ENCODE measurements around the gene HDLBP.

HDLBP gene

DNA sequence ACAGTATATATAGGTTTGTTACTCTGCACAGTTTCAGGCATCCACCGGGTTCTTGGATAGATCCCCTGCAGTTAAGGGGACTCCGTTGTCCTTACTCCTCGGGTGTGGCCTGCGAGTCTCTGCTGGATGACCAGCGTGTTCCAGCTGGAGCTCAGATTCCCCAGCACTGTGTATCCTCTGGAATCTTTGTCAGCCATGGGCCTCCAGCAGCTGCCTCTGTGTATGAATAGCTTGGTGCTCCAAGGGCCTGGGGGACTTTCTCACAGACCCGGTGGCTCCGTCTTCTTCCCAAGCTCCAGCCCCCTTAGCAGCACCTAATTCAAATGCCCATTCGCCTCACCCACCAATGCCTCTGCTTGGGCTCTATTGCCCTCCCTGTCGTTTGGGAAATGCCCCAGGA is 120.7 kb downstream of the HDLBP start:
- DNase-seq (ENCODE audit: low read depth in 2 of 2) = no peak

DNA sequence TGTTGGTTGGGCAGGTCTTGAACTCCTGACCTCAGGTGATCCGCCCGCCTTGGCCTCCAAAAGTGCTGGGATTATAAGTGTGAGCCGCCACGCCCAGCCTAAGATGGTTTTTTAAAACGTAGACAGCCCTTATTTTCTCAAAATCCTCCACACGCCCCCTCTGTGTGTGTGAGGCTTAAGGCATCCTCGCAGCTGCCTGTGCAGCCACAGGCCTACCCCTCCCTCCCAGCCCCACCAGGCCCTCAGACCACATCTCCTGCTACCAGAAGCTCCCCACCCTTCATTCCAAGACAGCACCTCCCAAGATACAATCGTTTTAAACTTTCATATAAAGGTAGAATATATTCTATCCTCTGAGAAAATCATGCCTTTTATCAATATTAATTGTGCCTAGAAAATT is 122.2 kb downstream of the HDLBP start:
- DNase-seq (ENCODE audit: low read depth in 2 of 2) = no peak

DNA sequence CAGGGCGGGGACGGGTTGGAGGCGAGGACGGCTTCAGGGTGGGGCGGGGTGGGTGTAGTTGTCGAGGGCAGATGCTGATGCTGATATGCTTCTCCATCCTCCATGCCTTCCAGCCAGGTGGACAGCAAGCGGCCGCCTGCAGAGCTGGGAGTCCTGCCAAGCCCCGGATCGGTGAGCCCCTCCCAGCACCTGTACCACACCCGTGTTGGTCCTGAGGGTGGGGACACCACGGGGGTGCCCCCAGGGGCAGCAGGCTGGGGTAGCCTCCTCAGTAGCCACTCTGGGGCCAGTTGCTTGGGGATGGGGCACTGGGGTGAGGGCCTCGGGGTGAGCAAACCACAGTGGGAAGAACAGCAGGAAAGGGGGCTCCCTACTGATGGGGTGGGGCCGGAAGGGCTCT is 124.4 kb downstream of the HDLBP start:
- no peak for DNase-seq (ENCODE audit: low read depth in 2 of 2)

DNA sequence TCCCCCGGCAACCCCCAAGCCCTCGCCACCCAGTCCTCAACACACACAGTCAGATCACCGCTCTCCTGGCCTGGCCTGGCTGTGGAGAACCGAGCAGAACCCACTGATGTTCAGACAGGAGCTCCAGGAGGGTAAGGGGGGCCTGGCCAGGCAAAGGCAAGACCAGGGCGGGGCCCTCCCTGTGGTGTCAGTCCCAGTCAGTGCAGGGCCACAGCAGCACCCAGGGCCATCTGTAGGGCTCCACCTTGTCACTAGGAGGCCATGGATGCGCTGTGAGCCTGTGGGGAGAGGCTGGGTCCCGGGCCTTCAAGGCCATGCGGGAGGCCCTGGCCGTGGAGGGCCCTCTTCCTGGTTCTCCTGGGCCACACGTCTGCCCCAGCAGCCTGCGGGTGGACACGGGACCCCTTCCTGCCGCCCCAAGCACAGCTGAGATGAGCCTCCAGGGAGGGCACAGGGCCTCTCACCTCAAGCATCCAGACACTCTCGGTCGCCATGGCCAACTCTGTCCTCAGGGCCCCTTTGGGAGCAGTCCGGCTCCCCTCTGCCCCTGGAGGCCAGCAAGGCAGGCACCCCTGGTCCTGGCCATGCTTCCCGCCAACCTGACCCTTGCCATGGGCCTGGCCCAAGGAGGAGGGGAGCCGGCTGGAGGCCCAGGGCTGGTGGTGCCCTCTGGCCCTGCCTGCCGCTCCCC is 125.0 kb downstream of the HDLBP start:
- DNase-seq (ENCODE audit: low read depth in 2 of 2) = no peak

DNA sequence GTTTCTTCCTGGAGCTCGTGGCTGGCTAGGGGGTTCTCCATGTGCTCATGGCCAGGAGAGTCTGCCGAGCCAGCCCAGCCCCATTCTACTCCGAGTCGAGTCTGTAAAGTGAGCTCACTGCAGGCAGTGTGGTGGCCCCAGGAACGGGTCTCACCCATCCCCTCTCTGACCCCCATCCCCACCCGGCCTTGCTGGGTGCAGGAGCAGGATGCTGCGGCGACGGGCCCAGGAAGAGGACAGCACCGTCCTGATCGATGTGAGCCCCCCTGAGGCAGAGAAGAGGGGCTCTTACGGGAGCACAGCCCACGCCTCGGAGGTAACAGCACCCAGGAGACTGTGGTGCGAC is 125.6 kb downstream of the HDLBP start:
- no peak for DNase-seq (ENCODE audit: low read depth in 2 of 2)

DNA sequence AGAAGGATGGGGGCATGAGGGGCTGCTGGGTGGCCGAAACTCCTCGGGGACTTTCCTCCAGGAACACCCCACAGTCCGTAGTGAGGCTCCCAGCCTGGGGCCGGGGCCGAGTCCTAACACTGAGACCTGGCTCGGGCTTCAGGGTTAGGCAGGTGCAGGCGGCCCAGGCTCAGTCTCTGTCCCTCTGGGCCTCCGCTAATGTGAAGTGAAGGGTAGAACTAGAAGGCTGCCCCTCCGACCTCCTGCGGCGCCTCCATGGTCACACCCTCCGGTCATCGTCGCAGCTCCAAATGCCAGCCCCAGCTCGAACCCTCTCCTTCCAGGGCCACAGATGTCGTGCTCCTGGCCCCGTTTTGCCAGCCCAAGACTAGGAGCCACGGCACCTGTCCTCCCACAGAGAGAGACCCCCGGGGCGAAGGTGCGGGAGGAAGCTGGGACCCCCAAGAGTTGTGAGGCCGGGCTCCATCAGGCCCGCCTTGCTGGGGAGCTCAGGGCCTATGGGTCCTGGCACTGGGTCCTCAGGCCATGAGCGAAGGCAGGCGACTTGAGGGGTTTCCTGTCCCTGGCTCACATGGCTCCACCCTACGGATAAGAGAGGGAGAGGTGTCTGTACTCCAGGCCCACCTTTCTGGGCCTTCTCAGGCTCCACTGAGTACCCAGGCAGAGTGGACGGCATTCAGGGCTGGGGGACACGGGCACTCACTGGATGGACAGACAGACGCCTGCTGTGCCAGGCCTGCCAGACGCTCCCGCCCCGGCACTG is 126.2 kb downstream of the HDLBP start:
- no peak for DNase-seq (ENCODE audit: low read depth in 2 of 2)

DNA sequence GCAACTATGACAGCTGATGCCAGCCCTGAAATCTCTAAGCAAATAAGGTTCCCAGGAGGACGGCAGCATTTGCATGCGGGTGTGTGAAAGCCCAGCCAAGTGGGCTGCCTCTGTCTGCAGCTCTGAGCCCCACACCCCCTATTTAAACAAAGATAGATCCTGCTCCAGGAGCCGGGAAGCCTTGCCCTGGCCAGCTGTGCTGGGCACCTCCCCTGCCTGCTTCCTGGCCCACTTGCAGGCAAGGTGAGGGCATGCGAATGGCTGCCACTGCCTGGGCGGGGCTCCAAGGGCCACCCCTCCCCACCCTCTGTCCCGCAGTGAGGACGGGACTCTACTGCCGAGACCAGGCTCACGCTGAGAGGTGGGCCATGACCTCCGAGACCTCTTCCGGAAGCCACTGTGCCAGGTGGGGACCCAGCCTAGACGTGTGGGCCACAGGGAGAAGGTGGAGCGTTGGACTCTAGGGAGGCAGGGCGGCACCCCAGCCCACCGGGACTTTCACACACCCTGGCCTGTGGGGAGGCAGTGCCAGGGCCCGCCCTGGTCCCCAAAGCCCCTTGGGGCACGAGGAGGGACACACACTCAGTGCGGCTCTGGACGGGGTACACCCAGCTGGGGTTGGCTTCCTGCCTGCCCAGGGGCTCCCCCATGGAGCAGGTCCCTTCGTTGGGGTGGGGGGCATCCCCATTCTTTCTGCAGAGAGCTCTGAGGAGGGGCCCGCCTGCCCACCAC is 126.9 kb downstream of the HDLBP start, which contains the start of gene ANO7:
Gene ANO7 (plus strand): TSS at position 317 of the 732 bp plus-strand sequence. CDS start 1,387 bp downstream, outside the sequence.
- DNase-seq (ENCODE audit: low read depth in 2 of 2) = no peak

DNA sequence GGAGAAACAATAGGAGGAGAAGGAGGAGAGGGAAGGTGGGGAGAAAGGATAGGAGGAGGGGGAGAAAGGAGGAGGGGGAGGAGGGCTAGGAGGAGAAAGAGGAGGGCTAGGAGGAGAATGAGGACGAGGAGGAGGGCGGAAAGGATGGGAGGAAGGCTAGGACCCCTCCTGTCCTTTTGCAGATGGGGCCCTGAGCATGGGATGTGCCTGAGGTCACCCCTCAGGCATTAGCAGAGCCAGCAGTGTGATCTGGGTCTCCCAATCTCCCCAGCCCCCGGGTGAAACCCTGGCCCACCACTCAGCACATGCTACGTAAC is 127.6 kb downstream of the HDLBP start:
- no peak for DNase-seq (ENCODE audit: low read depth in 2 of 2)

GRCh38 chr2:241187101-241187917 is 128.2 kb downstream of the HDLBP start:
- DNase-seq (ENCODE audit: low read depth in 2 of 2) = no peak

- DNase-seq (ENCODE audit: low read depth in 2 of 2) = no peak
These were observed 129.5 kb downstream of the HDLBP start for GRCh38 chr2:241185961-241186360.

GRCh38 chr2:241184901-241185300 is 130.6 kb downstream of the HDLBP start:
- no peak for DNase-seq (ENCODE audit: low read depth in 2 of 2)

GRCh38 chr2:241183221-241183620 is 132.3 kb downstream of the HDLBP start:
- DNase-seq (ENCODE audit: low read depth in 2 of 2) = no peak

- DNase-seq (ENCODE audit: low read depth in 2 of 2) = no peak
These were observed 132.8 kb downstream of the HDLBP start for GRCh38 chr2:241182531-241183133.

DNA sequence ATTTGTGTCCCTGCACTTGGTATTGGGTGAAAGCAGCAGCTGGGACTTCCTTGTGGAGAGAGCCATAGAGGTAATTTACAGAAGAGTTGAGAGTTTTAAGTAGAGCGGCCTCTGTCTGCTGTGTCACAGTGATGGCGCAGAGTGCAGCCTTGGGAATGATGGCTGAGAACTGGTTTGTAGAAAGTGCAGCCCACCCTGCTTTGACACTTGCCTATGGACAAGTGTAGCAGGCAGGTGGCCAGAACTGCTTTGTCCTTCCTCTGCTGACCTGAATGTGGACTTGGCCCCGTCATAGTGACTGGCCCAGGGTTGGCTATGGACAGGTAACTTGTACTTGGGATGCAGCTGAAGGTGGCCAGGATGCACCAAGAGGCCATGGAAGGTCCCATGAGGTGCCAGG is 133.3 kb downstream of the HDLBP start:
- no peak for DNase-seq (ENCODE audit: low read depth in 2 of 2)

DNA sequence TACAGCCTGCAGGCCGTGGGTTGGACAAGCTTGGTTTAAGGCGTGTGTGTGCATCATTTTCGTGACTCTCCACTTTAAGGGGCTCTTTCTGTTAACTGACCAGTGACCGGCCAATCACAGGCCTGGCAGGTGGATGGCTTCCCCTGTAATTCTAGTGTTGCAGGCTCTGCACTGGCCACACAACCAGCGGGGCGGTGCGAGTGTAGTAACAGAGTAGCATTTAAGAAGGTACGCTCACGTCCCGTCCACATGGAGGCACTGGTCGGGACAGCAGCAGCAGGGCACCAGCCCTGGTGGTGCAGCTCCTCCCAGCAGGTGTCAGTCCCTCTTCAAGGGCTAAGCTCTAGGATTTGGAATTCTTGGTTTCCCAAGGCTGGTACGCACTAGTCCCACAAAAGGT is 135.0 kb downstream of the HDLBP start:
- no peak for DNase-seq (ENCODE audit: low read depth in 2 of 2)

- DNase-seq (ENCODE audit: low read depth in 2 of 2) = no peak
These were observed 135.6 kb downstream of the HDLBP start for GRCh38 chr2:241179899-241180298.

- DNase-seq (ENCODE audit: low read depth in 2 of 2) = no peak
These were observed 136.5 kb downstream of the HDLBP start for GRCh38 chr2:241178961-241179360.

DNA sequence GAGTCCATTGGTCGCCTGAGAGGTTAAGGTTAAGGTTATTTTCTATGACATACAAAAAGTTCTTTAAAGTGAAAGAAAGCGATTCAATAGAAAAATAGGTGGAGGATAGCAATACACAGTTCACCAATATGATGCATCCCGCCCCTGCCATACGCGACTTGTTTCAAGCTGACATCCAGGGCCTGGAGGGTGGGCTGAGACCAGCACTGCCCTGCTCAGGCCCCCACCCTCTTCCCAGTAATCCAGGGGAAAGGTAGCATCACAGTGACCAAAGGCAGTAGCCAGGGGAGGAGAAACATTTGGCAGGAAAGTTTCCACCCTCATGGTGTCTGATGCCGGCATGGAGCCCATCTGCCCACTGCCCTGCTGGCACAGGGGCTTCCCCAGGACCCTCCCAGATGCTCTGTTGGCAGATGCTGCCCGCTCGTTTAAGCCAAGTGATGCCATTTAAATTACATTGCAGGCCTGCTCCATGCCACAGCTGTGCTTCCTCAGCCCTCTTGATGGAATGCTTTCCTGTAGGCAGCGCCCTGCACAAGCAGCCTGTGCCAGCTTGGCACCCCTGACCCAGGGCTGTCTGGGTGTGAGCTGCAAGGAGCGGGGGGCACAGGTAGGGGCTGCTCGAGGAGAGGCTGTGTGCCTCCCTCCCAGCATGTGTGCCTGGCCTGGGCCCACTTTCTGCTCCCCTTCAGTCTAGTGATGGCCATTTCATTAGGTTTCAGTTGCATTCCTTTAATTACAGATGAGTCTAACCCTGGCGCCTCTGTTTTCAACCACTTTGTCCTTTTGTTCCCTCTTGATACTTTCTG is 137.7 kb downstream of the HDLBP start:
- no peak for DNase-seq (ENCODE audit: low read depth in 2 of 2)
